Measurements from ENCODE around the gene AP2B1.

DNA sequence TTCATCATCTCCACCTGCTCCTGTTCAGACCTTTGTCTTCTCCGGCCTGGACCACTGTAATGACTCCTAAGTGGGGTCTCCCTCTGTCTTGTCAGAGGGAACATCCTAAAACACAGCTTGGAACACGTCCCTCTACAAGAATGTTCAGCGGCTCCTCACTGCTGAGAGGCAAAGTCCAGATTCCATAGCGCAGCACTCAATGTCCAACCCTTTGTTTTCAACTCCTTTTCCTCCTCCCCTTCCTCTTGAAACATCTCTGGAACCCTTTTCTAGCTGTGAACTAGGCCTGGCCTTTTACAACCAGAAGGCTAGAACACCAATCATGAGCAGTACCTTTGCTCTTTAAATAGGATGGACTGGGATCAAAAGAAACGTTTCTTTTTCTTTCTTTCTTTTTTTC lies 174.5 kb downstream of the AP2B1 start:
- TF ChIP-seq, protein P1, sequence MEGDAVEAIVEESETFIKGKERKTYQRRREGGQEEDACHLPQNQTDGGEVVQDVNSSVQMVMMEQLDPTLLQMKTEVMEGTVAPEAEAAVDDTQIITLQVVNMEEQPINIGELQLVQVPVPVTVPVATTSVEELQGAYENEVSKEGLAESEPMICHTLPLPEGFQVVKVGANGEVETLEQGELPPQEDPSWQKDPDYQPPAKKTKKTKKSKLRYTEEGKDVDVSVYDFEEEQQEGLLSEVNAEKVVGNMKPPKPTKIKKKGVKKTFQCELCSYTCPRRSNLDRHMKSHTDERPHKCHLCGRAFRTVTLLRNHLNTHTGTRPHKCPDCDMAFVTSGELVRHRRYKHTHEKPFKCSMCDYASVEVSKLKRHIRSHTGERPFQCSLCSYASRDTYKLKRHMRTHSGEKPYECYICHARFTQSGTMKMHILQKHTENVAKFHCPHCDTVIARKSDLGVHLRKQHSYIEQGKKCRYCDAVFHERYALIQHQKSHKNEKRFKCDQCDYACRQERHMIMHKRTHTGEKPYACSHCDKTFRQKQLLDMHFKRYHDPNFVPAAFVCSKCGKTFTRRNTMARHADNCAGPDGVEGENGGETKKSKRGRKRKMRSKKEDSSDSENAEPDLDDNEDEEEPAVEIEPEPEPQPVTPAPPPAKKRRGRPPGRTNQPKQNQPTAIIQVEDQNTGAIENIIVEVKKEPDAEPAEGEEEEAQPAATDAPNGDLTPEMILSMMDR (IDR thresholded peaks at IDR 0.05; ENCODE audit: low read depth, low read length, poor library complexity, severe bottlenecking), result no peak
- no peak for TF ChIP-seq EZH2phosphoT487 (IDR thresholded peaks at IDR 0.05; ENCODE audit: borderline replicate concordance, low read length)

Data from DOHH2 (cell line).